Uterus (tissue), 4 donors: Measurements from ENCODE around the gene GRIN2C. TPM values are rescaled to one million over a fixed set of nuclear protein-coding genes. Genes with fewer than 3 reads are reported as not detected.

Experiments used
- DNase-seq, 2 donors: peaks; one replicate each; pipeline ENCODE4 v3.0.0-alpha.2; 2019 to 2020
- H3K27ac ChIP-seq, 2 donors: fragments of 200-600 bp; sonication (generic); 1 replicate in 1 of 2; 2 replicates in 1 of 2; pipeline ENCODE4 v1.5.1; 2016 to 2018
- H3K27me3 ChIP-seq, 2 donors: fragments of 200-600 bp; sonication (generic); one replicate each; pipeline ENCODE4 v1.5.1; 2018 to 2019; ENCODE audit warnings: control low read depth in 1 of 2
- H3K36me3 ChIP-seq, 2 donors: fragments of 200-600 bp; sonication (generic); one replicate each; pipeline ENCODE4 v1.5.1; 2019; ENCODE audit warnings: control low read depth in 1 of 2
- H3K4me1 ChIP-seq, 2 donors: fragments of 200-600 bp; sonication (generic); one replicate each; pipeline ENCODE4 v1.5.1; 2018 to 2019; ENCODE audit warnings: control low read depth in 1 of 2
- H3K4me3 ChIP-seq, 2 donors: fragments of 200-600 bp; sonication (generic); 1 replicate in 1 of 2; 2 replicates in 1 of 2; pipeline ENCODE4 v1.5.1; 2018 to 2019; ENCODE audit warnings: mild to moderate bottlenecking in 1 of 2
- H3K9me3 ChIP-seq, 2 donors: fragments of 200-600 bp; sonication (generic); one replicate each; pipeline ENCODE4 v1.5.1; 2019; ENCODE audit warnings: control low read depth in 1 of 2
- CTCF ChIP-seq, 4 experiments: fragments of 200-600 bp in 2 of 4; fragments of 450-650 bp in 2 of 4; sonication (generic) in 2 of 4; IDR thresholded peaks; one replicate each; pipeline ENCODE4 v1.5.1; 2016 to 2019; ENCODE audit warnings: antibody characterized with exemption in 4 of 4, mild to moderate bottlenecking in 2 of 4, moderate library complexity in 1 of 4
- POLR2A ChIP-seq, 2 donors: fragments of 450-650 bp; IDR thresholded peaks; one replicate each; pipeline ENCODE4 v1.6.1; 2016; ENCODE audit warnings: antibody characterized with exemption in 2 of 2, mild to moderate bottlenecking in 1 of 2, moderate library complexity in 1 of 2
- intact Hi-C: fragments of 100-400 bp; cut with DNase I; formaldehyde crosslinking; loops from one replicate; pipeline ENCODE4 v1.15.1; 2023; ENCODE audit warnings: low total_unique reads
- total RNA-seq, 4 donors: library from RNA; depleted of rRNA in 3 of 4; stranded (reverse); fragments of >200 nt in 3 of 4; gene quantifications; one replicate each; pipeline versions ENCODE4 v1.1.0 to v1.2.4, GENCODE V29; 2014 to 2023
- donor health status: DM: yes; HTN: yes; CAD: no.

GRIN2C gene
- total RNA-seq, 4 donors from 2014 or later = 0.55 to 0.90 TPM; not detected in 2

DNA sequence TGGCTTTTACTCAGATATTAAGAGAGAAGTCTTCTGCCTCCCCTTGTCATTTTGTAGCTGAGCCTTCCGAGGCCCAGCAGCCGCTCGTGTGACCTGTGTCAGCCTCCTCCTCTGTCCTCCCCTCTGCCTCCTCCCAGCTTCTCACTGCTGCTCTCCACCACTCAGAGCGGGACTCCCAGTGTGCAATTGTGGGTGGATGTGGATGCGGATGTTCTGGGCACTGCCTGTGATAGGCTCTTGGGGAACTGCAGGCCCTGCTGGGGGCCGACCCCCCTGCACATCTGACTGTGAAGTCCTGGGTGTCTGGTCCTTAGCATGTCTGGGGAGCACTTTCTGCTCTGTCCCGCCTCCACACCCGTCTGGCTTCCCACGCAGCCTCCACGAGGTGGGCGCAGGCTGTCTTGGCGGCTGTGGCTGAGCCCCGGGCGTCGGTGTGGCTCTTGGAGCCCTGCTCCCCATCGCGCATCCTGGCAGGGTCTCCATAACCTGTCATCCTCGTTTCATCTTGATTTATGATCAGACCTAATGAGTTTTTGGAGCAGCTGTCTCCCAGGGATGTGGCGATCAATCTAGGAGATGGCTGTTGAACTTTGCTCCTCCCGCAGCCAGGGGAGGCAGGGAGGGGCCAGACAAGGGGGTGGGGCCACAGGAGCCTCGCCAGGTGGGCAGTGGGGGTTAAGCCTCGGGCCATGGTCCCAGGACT lies 28.1 kb downstream of the GRIN2C start:
- Histone ChIP-seq H3K36me3 (no peaks in the 10 kb centered on the region), H3K9me3 (no peaks in the 10 kb centered on the region), H3K4me1 (no peaks in the 10 kb centered on the region), H3K27ac (no peak overlapping the region), H3K4me3 (no peak overlapping the region), H3K27me3 (no peaks in the 10 kb centered on the region)
- intact Hi-C loops = no loop called here
- TF ChIP-seq POLR2A (IDR thresholded peaks at IDR 0.05) (no peak), CTCF (IDR thresholded peaks at IDR 0.05) (no peak)
- no peak for DNase-seq

- intact Hi-C loops = no loop called here
- H3K9me3 ChIP-seq = no peaks in the 10 kb centered on the region
- H3K27me3 ChIP-seq = no peaks in the 10 kb centered on the region
- H3K27ac ChIP-seq = no peak overlapping the region
- H3K4me1 ChIP-seq = no peaks in the 10 kb centered on the region
- no peaks in the 10 kb centered on the region for H3K36me3 ChIP-seq
- no peak overlapping the region for H3K4me3 ChIP-seq
- DNase-seq = no peak
- no peak for TF ChIP-seq CTCF (IDR thresholded peaks at IDR 0.05)
These were observed 28.8 kb downstream of the GRIN2C start for GRCh38 chr17:74830861-74831260.

GRCh38 chr17:74827800-74828199 lies 31.9 kb downstream of the GRIN2C start:
- Histone ChIP-seq H3K27ac (no peak overlapping the region), H3K9me3 (no peaks in the 10 kb centered on the region), H3K36me3 (no peaks in the 10 kb centered on the region), H3K27me3 (no peaks in the 10 kb centered on the region), H3K4me3 (no peak overlapping the region), H3K4me1 (no peaks in the 10 kb centered on the region)
- intact Hi-C loops = no loop called here
- TF ChIP-seq POLR2A (IDR thresholded peaks at IDR 0.05) (no peak), CTCF (IDR thresholded peaks at IDR 0.05) (no peak)
- DNase-seq = no peak

DNA sequence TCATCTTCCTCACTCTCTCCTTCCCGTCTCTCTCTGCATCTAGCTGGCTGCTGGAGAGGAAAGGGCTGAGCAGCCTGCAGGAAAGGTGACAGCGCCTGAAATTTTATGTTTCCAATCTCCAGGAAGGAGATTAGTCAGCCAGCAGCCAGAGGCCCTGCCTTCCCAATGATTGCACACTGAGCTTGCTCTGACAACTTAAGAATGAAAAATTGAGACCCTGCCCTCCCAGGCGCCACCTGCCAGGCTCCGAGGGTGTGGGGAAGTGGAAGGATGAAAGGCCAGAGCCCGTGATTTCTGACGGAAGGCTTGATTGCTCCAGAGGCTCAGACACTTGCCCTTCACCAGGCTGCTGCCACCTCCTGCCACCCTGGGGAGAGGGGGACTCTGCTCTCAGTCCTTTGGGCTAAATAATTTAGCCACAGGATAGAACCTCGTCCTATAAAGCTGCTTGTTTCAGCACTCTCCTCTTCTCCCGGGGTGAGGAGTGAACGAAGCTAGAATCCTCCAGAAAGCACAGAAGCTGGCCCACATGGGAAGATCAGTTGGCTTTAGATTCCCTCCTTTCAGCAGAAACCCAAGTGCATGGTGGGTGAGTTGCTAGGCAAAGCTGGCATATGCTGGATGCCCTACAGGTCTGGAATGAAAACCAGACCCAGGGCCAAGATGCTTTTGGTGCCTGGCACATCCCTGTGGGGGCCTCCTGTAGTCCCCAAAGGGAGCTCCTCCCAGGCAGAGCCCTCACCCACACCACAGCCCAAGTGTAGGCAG lies 33.5 kb downstream of the GRIN2C start:
- Histone ChIP-seq H3K27ac (no peak overlapping the region), H3K4me1 (no peaks in the 10 kb centered on the region), H3K27me3 (no peaks in the 10 kb centered on the region), H3K9me3 (no peaks in the 10 kb centered on the region), H3K4me3 (no peak overlapping the region), H3K36me3 (no peaks in the 10 kb centered on the region)
- no peak for DNase-seq
- intact Hi-C loops = no loop called here
- no peak for TF ChIP-seq POLR2A (IDR thresholded peaks at IDR 0.05)
- TF ChIP-seq CTCF (IDR thresholded peaks at IDR 0.05) = no peak

DNA sequence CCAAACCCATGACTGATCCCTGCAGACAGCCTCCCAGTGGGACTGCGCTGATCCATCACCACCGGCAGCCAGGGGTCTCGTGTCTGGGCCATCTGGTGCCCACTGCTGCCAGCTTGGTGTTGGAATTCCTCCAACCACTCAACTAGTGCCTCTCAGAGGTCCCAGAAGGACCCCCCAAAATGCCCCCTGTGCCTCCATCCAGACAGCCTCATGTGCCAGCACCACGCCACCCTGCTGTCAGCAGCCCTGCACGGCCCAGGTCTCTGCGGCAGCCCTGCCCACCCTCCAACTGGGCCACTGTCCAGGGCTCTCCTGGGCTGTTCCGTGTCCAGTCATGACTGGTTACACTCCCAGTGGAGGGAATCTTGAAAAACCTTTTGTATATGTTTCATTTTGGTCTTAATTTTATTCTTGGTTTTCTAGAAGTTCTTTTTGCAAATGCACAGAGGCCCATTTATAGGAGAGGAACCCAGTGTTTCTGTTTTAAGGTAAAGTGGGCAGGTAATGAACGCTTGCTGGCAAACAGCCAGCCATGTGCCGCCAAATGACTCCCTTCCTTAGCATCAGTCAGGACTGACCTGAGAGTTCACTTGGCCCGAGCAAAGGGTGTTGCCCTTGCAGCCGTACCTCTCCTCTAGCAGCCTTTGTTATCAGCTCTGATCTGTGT lies 34.6 kb downstream of the GRIN2C start:
- H3K9me3 ChIP-seq = no peaks in the 10 kb centered on the region
- H3K4me3 ChIP-seq = no peak overlapping the region
- intact Hi-C loops = no loop called here
- DNase-seq = no peak
- no peak overlapping the region for H3K27ac ChIP-seq
- TF ChIP-seq POLR2A (IDR thresholded peaks at IDR 0.05) (no peak), CTCF (IDR thresholded peaks at IDR 0.05) (no peak)
- no peaks in the 10 kb centered on the region for H3K27me3 ChIP-seq
- no peaks in the 10 kb centered on the region for H3K4me1 ChIP-seq
- H3K36me3 ChIP-seq = no peaks in the 10 kb centered on the region
